Endodermal cell (in vitro differentiated cells): Measurements from ENCODE around the gene MAPT. TPM values are rescaled to one million over a fixed set of nuclear protein-coding genes. Genes with fewer than 3 reads are reported as not detected.

Experiments
- DNase-seq: peaks from one replicate; pipeline ENCODE4 v3.0.0-alpha.2; 2017
- H3K27ac ChIP-seq: 2 replicates; pipeline ENCODE4 v1.5.1; 2013; ENCODE audit warnings: mild to moderate bottlenecking, low read depth, low read length, moderate library complexity
- H3K27me3 ChIP-seq: 2 replicates; pipeline ENCODE4 v1.6.1; 2013; ENCODE audit warnings: mild to moderate bottlenecking, low read length, moderate library complexity; ENCODE audit not compliant: insufficient read depth, control insufficient read depth, poor library complexity, severe bottlenecking
- H3K36me3 ChIP-seq: 2 replicates; pipeline ENCODE4 v1.7.0; 2013; ENCODE audit warnings: mild to moderate bottlenecking, low read length, moderate library complexity; ENCODE audit not compliant: control insufficient read depth, insufficient read depth
- H3K4me1 ChIP-seq: one replicate; pipeline ENCODE4 v1.7.0; 2013; ENCODE audit warnings: low read length; ENCODE audit not compliant: control insufficient read depth, insufficient read depth
- H3K4me3 ChIP-seq: 2 replicates; pipeline ENCODE4 v1.5.1; 2013; ENCODE audit warnings: mild to moderate bottlenecking, low read length, moderate library complexity
- H3K9ac ChIP-seq: 2 replicates; pipeline ENCODE4 v1.6.1; 2013; ENCODE audit warnings: mild to moderate bottlenecking, low read length, moderate library complexity; ENCODE audit not compliant: poor library complexity, severe bottlenecking; ENCODE audit errors: extremely low read depth
- H3K9me3 ChIP-seq: 2 replicates; pipeline ENCODE4 v1.6.1; 2013; ENCODE audit warnings: mild to moderate bottlenecking, low read length, moderate library complexity; ENCODE audit not compliant: control insufficient read depth
- H3K27ac Mint-ChIP-seq: 2 replicates; pipeline ENCODE4 v1.8.0; 2020; ENCODE audit warnings: mixed read lengths
- H3K27me3 Mint-ChIP-seq: 2 replicates; pipeline ENCODE4 v1.8.0; 2021; ENCODE audit warnings: mild to moderate bottlenecking, mixed read lengths; ENCODE audit not compliant: insufficient read depth
- H3K36me3 Mint-ChIP-seq: 2 replicates; pipeline ENCODE4 v1.8.0; 2020; ENCODE audit warnings: low read depth, mixed read lengths
- H3K4me1 Mint-ChIP-seq: 2 replicates; pipeline ENCODE4 v1.8.0; 2020; ENCODE audit warnings: mixed read lengths
- H3K4me3 Mint-ChIP-seq: 2 replicates; pipeline ENCODE4 v1.8.0; 2020; ENCODE audit warnings: mild to moderate bottlenecking, moderate library complexity, mixed read lengths
- H3K9me3 Mint-ChIP-seq: 2 replicates; pipeline ENCODE4 v1.8.0; 2020; ENCODE audit warnings: mild to moderate bottlenecking, mixed read lengths
- WGBS, 2 experiments: methylation state at CpG; one replicate each; pipeline versions ENCODE4 v1.1.5 to v1.1.7; 2013; ENCODE audit warnings: missing lambda C conversion rate in 2 of 2, mixed read lengths in 1 of 2; ENCODE audit not compliant: insufficient coverage in 1 of 2, insufficient read length in 1 of 2; 5-methylcytosine and 5-hydroxymethylcytosine counted together
- total RNA-seq, 2 donors: library from RNA; stranded (reverse); fragmentation: NEBNext Ultra II Directional in 1 of 2; extraction: Animal tissue kit (Norgen Biotek cat#: 25700) in 1 of 2; gene quantifications; 2 replicates in 1 of 2; 3 replicates in 1 of 2; pipeline ENCODE4 v1.2.1, GENCODE V29; 2021
- TF ChIP-seq, protein P1 (sequence below): fragments of 200-600 bp; sonication (generic); conservative IDR thresholded peaks from 2 replicates; pipeline ENCODE4 v1.5.0; 2021; ENCODE audit warnings: antibody characterized with exemption, mild to moderate bottlenecking

The MAPT gene
- total RNA-seq, 2 donors from 2014 or later: 0.69 to 0.73 TPM

DNA sequence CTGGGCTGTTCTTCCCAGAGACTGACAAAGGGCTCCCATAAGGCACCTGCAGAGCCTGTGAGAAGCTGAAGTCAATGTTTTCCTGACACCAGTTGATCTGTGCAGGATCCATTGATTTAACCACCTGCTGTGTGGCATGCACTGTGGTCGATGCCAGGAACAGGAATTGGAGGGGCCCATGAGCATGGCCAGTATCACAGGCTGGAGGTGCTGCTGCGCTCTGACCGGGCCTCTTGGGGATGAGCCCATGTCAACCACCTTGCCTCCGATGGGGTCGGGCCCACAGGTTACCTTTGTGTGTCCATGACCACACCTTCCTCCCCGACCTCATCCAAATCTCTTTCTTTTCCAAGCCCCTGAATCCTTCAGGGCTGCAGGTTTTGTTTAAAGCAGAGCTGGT lies 86.5 kb downstream of the MAPT start:
- 86 to 88% methylated on average over 5 to 6 of the region's 6 CpGs for WGBS, 2 experiments

DNA sequence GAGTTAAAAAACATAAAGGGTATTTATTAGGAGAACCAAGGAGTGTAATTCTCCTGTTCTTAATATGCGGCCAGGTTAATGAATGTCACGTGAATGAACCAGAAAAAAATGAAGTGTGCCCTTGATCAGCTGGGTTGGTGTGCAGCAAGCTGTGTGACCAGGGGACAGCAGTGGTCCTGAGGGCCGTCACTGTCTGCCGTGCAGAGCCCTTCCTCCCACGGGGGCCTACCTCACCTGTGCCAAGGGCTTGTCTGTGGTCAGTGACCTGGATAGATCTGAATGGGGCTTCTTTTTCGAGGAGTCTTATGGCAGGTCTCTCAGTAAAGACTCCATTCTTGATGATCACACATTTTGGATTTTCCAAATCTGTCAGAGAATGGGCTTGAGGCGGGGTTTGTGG lies 87.0 kb downstream of the MAPT start:
- Histone ChIP-seq H3K36me3 (no peaks in the 10 kb centered on the region), H3K27me3 (no peaks in the 10 kb centered on the region), H3K27ac (no peak overlapping the region), H3K4me3 (no peak overlapping the region), H3K4me1 (no peaks in the 10 kb centered on the region), H3K9ac (no peak overlapping the region), H3K9me3 (no peaks in the 10 kb centered on the region)
- Mint-ChIP-seq H3K36me3 (no peaks in the 10 kb centered on the region), H3K27ac (no peak overlapping the region), H3K4me3 (no peak overlapping the region), H3K9me3 (no peaks in the 10 kb centered on the region), H3K4me1 (no peaks in the 10 kb centered on the region), H3K27me3 (no peaks in the 10 kb centered on the region)
- WGBS, 2 experiments: 89 to 93% methylated on average over 6 to 7 of the region's 7 CpGs
- no peak for DNase-seq
- TF ChIP-seq, protein P1, sequence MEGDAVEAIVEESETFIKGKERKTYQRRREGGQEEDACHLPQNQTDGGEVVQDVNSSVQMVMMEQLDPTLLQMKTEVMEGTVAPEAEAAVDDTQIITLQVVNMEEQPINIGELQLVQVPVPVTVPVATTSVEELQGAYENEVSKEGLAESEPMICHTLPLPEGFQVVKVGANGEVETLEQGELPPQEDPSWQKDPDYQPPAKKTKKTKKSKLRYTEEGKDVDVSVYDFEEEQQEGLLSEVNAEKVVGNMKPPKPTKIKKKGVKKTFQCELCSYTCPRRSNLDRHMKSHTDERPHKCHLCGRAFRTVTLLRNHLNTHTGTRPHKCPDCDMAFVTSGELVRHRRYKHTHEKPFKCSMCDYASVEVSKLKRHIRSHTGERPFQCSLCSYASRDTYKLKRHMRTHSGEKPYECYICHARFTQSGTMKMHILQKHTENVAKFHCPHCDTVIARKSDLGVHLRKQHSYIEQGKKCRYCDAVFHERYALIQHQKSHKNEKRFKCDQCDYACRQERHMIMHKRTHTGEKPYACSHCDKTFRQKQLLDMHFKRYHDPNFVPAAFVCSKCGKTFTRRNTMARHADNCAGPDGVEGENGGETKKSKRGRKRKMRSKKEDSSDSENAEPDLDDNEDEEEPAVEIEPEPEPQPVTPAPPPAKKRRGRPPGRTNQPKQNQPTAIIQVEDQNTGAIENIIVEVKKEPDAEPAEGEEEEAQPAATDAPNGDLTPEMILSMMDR: no peak

More for the DNA sequence above, 86.5 kb downstream of the MAPT start:
- TF ChIP-seq, protein P1: no peak
- no peaks in the 10 kb centered on the region for H3K27me3 ChIP-seq
- Mint-ChIP-seq H3K36me3 (no peaks in the 10 kb centered on the region), H3K27me3 (no peaks in the 10 kb centered on the region), H3K4me1 (no peaks in the 10 kb centered on the region), H3K27ac (no peak overlapping the region), H3K4me3 (no peak overlapping the region), H3K9me3 (no peaks in the 10 kb centered on the region)
- no peaks in the 10 kb centered on the region for H3K9me3 ChIP-seq
- H3K36me3 ChIP-seq: no peaks in the 10 kb centered on the region
- no peak overlapping the region for H3K4me3 ChIP-seq
- no peak overlapping the region for H3K9ac ChIP-seq
- no peaks in the 10 kb centered on the region for H3K4me1 ChIP-seq
- no peak for DNase-seq
- no peak overlapping the region for H3K27ac ChIP-seq

DNA sequence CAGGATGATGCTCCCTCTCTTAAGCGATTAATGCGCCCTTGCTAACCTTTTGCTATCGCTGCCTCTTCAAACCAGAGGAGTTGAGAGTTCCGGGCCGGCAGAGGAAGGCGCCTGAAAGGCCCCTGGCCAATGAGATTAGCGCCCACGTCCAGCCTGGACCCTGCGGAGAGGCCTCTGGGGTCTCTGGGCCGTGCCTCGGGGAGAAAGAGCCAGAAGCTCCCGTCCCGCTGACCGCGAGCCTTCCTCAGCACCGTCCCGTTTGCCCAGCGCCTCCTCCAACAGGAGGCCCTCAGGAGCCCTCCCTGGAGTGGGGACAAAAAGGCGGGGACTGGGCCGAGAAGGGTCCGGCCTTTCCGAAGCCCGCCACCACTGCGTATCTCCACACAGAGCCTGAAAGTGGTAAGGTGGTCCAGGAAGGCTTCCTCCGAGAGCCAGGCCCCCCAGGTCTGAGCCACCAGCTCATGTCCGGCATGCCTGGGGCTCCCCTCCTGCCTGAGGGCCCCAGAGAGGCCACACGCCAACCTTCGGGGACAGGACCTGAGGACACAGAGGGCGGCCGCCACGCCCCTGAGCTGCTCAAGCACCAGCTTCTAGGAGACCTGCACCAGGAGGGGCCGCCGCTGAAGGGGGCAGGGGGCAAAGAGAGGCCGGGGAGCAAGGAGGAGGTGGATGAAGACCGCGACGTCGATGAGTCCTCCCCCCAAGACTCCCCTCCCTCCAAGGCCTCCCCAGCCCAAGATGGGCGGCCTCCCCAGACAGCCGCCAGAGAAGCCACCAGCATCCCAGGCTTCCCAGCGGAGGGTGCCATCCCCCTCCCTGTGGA lies 88.6 kb downstream of the MAPT start:
- Histone ChIP-seq H3K9me3 (no peaks in the 10 kb centered on the region), H3K9ac (no peak overlapping the region), H3K27ac (no peak overlapping the region), H3K27me3 (no peaks in the 10 kb centered on the region), H3K4me1 (no peaks in the 10 kb centered on the region), H3K36me3 (no peaks in the 10 kb centered on the region), H3K4me3 (no peak overlapping the region)
- H3K9me3 Mint-ChIP-seq: no peaks in the 10 kb centered on the region
- TF ChIP-seq, protein P1: no peak
- WGBS, 2 experiments: 93% methylated on average over 23 to 41 of the region's 41 CpGs
- H3K27me3 Mint-ChIP-seq: no peaks in the 10 kb centered on the region
- DNase-seq: no peak
- no peaks in the 10 kb centered on the region for H3K4me1 Mint-ChIP-seq
- H3K4me3 Mint-ChIP-seq: no peak overlapping the region
- H3K27ac Mint-ChIP-seq: no peak overlapping the region
- no peaks in the 10 kb centered on the region for H3K36me3 Mint-ChIP-seq
